Spleen (tissue), 7 donors: ENCODE measurements around the gene OR5W2.

Experiments
- POLR2A ChIP-seq, 3 donors: fragments of 450-650 bp; IDR thresholded peaks; one replicate each; pipeline ENCODE4 v1.5.1; 2017; ENCODE audit warnings: antibody characterized with exemption in 3 of 3, mild to moderate bottlenecking in 1 of 3
- POLR2AphosphoS5 ChIP-seq, 3 donors: sonication (generic); formaldehyde crosslinking; IDR thresholded peaks; one replicate each; pipeline ENCODE4 v1.5.1; 2017; ENCODE audit warnings: antibody characterized with exemption in 3 of 3
- TF ChIP-seq, protein P1 (sequence below), 11 experiments: fragments of 200-600 bp in 7 of 11; fragments of 450-650 bp in 4 of 11; sonication (generic) in 4 of 11; IDR thresholded peaks in 8 of 11; conservative IDR thresholded peaks in 3 of 11; 1 replicate in 7 of 11; 2 replicates in 4 of 11; pipeline versions ENCODE4 v1.4.0 to v1.8.0; 2016 to 2021; ENCODE audit warnings: antibody characterized with exemption in 11 of 11, inconsistent platforms in 4 of 11, mild to moderate bottlenecking in 1 of 11
- donor health status: DM: no; HTN: no; CAD: no; lungs with moderate emphysema.
- donor health status: DM: no; HTN: no; CAD: no.
- donor health status: DM: no; HTN: no; CAD: no.

DNA sequence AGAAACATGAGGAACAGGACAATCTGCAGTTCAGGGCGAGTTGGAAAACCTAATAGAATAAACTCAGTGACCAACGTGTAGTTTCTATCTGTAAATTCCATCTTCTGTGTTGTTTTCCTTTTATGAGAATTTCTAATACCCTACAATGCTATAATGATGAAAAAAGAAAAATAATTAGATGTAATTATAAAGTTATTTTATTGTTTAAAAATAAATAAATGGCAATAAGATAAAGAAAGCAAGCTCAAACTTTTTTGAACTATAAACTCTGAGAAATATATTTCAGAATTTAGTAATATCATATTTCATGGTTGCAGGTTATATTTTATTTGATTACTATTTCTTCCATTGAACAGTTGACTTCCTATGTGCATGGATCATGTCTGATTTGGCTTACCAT lies 21.9 kb upstream of the OR5W2 start, which contains the start of gene OR5I1:
- TF ChIP-seq, protein P1, sequence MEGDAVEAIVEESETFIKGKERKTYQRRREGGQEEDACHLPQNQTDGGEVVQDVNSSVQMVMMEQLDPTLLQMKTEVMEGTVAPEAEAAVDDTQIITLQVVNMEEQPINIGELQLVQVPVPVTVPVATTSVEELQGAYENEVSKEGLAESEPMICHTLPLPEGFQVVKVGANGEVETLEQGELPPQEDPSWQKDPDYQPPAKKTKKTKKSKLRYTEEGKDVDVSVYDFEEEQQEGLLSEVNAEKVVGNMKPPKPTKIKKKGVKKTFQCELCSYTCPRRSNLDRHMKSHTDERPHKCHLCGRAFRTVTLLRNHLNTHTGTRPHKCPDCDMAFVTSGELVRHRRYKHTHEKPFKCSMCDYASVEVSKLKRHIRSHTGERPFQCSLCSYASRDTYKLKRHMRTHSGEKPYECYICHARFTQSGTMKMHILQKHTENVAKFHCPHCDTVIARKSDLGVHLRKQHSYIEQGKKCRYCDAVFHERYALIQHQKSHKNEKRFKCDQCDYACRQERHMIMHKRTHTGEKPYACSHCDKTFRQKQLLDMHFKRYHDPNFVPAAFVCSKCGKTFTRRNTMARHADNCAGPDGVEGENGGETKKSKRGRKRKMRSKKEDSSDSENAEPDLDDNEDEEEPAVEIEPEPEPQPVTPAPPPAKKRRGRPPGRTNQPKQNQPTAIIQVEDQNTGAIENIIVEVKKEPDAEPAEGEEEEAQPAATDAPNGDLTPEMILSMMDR (IDR thresholded peaks at IDR 0.05 in 8 of 11, conservative IDR thresholded peaks at IDR 0.05 in 3 of 11) = no peak
- TF ChIP-seq POLR2AphosphoS5 (IDR thresholded peaks at IDR 0.05) (no peak), POLR2A (IDR thresholded peaks at IDR 0.05) (no peak)
